Activated T-cell treated with anti-CD3 and anti-CD28 coated beads, Interleukin-2, amount 50 U/mL, for 48 hours (primary cell): Measurements from ENCODE around the gene ADCY9.
"Not testable (repeated sequence)": the region's sequence is repeated elsewhere in the genome, so short reads cannot be mapped to it uniquely, and the experiment has no call there.

Experiments used
- DNase-seq, 2 experiments: peaks; one replicate each; pipeline ENCODE4 v3.0.0-alpha.2; 2020

Gene ADCY9

DNA sequence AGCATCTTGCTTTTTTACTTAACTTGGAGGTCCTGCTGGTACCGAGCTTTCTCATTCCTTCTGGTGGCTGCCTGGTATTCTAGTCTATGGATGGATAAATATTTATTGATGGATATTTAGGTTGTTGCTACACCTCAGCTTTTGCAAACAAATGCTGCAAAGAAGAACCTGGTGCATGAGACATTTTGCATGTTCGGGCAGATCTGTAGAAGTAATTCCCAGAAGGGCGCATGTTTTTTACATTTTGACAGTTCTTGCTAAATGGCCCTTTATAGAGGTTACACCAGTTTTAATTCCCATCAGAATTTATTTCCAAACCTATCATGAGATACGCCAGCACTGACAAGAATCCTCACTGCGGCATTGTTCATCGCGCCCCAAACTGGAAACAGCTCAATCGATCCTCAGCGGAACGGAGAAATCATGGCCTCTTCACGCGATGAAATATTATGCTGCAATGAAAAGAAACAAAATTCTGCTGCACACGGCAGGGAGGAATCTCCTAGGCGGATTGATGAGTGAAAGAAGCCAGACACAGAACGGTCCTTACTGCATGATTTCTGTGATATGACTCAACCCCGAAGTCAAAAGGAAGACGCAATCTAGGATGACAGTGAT lies 167.8 kb downstream of the ADCY9 start:
- no peak for DNase-seq

GRCh38 chr16:3946604-3947180 lies 169.6 kb downstream of the ADCY9 start:
- DNase-seq = no peak

GRCh38 chr16:3945751-3946603 lies 170.3 kb downstream of the ADCY9 start:
- DNase-seq = no peak

DNA sequence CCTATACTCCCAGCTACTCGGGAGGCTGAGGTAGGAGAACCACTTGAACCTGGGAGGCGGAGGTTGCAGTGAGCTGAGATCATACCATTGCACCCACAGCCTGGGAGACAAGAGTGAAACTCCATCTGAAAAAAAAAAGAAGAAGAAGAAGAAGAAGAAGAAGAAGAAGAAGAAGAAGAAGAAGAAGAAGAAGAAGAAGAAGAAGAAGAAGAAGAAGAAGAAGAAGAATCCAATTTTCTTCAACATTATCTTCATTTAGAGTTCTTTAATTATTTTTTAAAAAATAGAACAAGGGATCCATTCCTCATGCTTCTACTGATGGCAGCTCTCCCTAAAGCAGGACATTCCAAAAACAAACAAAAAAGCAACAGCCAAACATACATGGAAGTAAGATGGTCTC lies 171.8 kb downstream of the ADCY9 start:
- DNase-seq = not testable (repeated sequence)

DNA sequence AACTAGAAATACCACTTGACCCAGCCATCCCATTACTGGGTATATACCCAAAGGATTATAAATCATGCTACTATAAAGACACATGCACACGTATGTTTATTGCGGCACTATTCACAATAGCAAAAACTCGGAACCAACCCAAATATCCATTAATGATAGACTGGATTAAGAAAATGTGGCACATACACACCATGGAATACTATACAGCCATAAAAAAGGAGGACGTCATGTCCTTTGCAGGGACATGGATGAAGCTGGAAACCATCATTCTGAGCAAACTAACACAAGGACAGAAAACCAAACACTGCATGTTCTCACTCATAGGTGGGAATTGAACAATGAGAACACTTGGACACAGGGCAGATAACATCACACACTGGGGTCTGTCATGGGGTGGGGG lies 174.1 kb downstream of the ADCY9 start:
- DNase-seq = not testable (repeated sequence)

GRCh38 chr16:3938843-3939624 lies 177.2 kb downstream of the ADCY9 start:
- peak; percentile 78 to 80 for DNase-seq

GRCh38 chr16:3938471-3938842 lies 177.8 kb downstream of the ADCY9 start:
- DNase-seq = peak in 1 of 2 experiments; percentile 23

DNA sequence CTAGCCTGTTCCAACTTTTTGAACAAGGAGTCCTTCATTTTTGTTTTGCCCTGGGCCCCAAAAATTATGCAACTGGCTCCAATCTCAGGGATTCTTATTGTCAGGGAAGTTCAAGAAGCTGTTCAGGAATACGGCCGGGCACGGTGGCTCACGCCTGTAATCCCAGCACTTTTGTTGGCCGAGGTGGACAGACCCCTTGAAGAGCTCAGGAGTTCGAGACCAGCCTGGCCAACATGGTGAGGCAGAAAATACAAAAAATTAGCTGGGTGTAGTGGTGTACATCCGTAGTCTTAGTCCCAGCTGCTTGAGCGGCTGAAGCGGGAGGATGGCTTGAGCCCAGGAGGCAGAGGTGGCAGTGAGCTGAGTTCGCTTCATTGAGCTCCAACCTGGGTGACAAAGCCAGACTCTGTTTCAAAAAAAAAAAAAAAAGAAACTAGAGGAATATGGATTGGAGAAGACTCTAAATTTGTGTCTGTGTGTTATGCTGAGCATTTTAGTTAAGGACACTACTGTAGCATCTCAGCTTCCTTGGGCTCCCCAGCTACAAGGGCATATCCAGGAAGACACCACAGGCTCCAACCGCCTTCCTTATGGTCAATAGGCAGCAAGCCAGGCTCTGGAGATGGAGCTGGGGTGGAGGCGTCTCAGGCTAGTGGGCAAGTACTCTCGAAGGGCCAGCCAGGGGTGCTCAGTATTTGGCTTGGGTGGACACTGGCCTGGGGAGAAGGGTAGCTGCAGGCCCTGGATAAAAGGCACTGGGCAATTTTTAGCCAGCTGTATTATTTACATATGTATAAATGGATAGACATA lies 179.0 kb downstream of the ADCY9 start:
- DNase-seq = no peak

DNA sequence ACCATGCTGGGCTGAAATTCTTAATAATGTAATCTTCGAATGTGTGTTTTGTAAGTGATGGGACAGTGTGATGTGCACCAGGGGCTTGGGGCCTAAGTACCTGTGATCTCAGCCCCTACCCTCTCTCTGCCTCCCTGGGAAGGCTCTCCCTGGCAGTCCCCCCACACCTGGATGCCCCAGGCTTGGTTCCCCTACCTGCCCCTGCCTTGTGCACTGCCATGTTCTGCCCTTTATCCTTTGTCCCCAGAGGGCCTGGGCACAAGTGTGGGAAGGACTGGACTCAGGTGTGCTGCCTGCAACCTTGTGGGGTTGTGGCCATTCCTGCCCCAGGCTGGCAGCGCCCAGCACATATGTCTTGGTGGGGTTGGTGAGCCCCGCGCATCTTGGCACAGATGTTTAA lies 180.3 kb downstream of the ADCY9 start:
- DNase-seq = no peak

DNA sequence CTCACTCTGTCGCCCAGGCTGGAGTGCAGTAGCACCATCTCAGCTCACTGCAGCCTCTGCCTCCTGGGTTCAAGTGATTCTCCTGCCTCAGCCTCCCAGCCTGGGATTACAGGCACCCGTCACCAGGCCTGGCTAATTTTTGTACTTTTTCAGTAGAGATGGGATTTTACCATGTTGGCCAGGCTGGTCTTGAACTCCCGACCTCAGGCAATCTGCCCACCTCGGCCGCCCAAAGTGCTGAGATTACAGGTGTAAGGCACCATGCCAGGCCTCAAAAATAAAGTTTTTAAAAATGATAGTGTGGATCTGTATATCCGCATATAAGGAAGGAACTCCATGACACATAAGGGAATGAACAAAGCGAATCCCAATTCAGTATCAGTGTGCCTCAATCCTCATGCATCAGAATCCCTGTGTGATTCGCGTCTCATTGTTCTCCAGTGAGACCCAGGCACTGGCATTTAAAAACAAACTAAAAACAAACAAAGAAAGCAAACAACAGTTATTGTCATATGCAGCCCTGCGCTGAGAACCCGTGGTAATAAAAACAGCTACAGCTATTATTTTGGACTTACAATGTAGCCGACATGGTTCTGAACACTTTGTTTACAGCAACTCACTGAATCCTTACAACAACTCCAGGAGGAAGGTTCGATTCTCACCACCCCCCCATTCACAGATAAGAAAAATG lies 181.6 kb downstream of the ADCY9 start:
- DNase-seq = no peak

DNA sequence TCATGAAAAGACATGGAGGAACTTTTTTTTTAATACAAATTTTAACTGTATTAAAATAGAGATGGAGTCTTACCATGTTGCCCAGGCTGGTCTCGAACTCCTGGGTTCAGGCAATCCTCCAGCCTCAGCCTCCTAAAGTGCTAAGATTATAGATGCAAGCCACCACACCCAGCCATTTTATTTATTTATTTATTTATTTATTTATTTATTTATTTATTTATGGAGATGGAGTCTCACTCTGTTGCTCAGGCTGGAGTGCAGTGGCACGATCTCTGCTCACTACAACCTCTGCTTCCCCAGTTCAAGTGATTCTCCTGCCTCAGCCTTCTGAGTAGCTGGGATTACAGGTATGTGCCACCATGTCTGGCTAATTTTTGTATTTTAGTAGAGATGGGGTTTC lies 189.1 kb downstream of the ADCY9 start:
- not testable (repeated sequence) for DNase-seq

GRCh38 chr16:3924763-3925162 lies 191.5 kb downstream of the ADCY9 start:
- no peak for DNase-seq

DNA sequence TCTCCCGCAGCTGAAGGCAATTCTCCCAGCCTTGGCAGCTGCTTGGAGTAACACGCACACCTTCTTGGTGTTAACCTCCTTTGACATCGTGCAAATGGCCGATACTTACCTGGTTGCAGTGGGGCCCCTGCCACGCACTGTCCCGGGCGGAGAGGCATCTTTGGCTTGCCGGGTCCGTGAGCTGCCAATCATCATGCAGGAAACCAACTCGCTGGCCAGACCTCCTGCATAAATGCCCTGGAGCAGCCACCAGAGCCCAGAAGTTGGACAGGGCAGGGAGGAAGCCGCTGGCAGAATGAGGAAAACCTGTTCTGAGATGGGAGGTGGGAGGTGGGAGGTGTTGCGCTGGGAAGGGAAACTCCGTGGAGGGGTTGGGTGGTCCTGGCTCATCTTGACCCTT lies 194.0 kb downstream of the ADCY9 start:
- no peak for DNase-seq

DNA sequence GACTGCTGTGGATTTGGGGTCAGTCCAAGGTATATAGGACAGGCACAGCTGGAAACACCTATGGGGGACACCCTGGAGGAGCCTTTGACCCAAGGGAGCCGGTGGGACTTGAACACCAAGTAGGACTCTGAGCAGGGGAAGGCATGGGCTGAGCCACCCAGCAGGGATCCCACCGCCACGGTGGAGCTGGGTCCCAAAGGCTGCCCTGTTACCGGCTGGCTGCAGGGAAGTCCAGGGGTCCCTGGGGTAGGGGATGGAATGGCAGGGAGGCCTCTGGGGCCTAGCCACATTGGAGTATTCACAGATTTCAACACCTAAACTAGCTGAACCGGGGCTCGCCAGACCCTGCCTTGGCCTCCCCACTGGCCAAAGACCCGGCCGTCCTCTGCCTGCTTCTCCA lies 196.0 kb downstream of the ADCY9 start:
- DNase-seq = no peak

GRCh38 chr16:3919413-3919812 lies 196.8 kb downstream of the ADCY9 start:
- no peak for DNase-seq

DNA sequence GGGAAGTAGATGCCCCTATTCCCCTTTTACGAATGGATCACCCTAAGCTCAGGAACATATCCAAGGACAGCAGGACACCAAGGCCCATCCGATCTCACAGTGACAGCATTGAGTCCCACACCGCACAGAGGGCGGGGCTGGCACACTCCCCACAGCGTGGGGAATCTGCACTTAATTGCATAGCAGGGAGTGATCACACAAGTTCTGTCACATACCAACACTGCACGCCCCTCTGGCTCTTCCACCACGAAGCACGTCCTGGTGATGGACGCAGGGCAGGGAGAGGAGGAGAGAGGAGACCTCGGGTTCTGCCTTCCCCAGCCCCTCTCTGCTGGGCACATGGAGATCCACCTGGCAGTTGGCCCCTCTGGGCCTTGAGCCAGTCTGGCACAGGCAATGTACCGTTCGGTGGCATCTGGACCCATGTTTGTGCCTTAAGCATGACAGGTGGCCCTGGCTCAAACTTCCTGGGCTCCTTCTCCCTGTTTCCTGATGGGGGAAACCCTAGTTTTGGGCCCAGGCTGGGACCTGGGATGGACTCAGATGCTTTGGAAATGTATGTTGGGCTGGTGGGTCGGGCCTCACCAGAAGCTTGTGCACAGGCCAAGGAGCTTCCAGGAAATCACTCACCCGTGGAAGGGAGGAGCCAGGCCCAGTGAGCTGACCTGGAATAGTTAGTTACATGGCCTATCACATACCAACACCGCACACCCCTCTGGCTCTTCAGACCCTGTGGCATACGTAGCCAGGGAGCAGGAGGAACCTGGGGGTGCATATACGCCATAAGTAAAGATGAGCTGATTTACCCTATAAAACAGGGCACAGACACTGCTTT lies 200.6 kb downstream of the ADCY9 start:
- no peak for DNase-seq

- no peak for DNase-seq
Measured at GRCh38 chr16:3912897-3913296, 203.3 kb downstream of the ADCY9 start.
